Fibroblast of lung (primary cell): ENCODE results near the gene SREBF1. TPM values are rescaled to one million over a fixed set of nuclear protein-coding genes. Genes with fewer than 3 reads are reported as not detected.
A peak's percentile ranks its signal among the peaks of the same experiment; 100 is the strongest.

ENCODE experiments used
- DNase-seq, 2 donors: peaks; one replicate each; pipeline versions ENCODE4 v3.0.0 to v3.0.0-alpha.2; 2010; ENCODE audit warnings: low read depth in 2 of 2
- H2AFZ ChIP-seq: 2 replicates; pipeline ENCODE4 v1.5.1; 2012; ENCODE audit warnings: low read length, control low read depth, inconsistent platforms
- H3K27ac ChIP-seq: 2 replicates; pipeline ENCODE4 v1.5.1; 2011; ENCODE audit warnings: low read length, control low read depth; ENCODE audit not compliant: insufficient read depth
- H3K27me3 ChIP-seq: 2 replicates; pipeline ENCODE4 v1.5.1; 2011; ENCODE audit warnings: mild to moderate bottlenecking, low read length; ENCODE audit not compliant: control insufficient read depth, insufficient read depth
- H3K36me3 ChIP-seq: 2 replicates; pipeline ENCODE4 v1.5.1; 2011; ENCODE audit warnings: low read length; ENCODE audit not compliant: control insufficient read depth, insufficient read depth
- H3K4me1 ChIP-seq: 2 replicates; pipeline ENCODE4 v1.5.1; 2011; ENCODE audit warnings: low read length; ENCODE audit not compliant: control insufficient read depth, insufficient read depth; ENCODE audit errors: extremely low read depth
- H3K4me2 ChIP-seq: 2 replicates; pipeline ENCODE4 v1.5.1; 2011; ENCODE audit warnings: low read length, control low read depth; ENCODE audit not compliant: insufficient read depth; ENCODE audit errors: extremely low read depth
- H3K4me3 ChIP-seq, 4 experiments: fragments of 200-600 bp in 1 of 4; sonication (generic) in 1 of 4; replicated peaks in 1 of 4; 2 replicates each; pipeline ENCODE4 v1.5.1; 2011 to 2016; ENCODE audit warnings: low read length in 4 of 4, low read depth in 3 of 4, mild to moderate bottlenecking in 3 of 4, control low read depth in 2 of 4, inconsistent platforms in 1 of 4, mixed read lengths in 1 of 4; ENCODE audit not compliant: insufficient read depth in 1 of 4; ENCODE audit errors: control extremely low read depth in 1 of 4
- H3K79me2 ChIP-seq: 2 replicates; pipeline ENCODE4 v1.5.1; 2012; ENCODE audit warnings: mild to moderate bottlenecking, low read length, inconsistent platforms; ENCODE audit not compliant: control insufficient read depth, insufficient read depth
- H3K9ac ChIP-seq: 2 replicates; pipeline ENCODE4 v1.5.1; 2011; ENCODE audit warnings: mild to moderate bottlenecking, low read length, control low read depth; ENCODE audit not compliant: insufficient read depth
- H3K9me3 ChIP-seq: 2 replicates; pipeline ENCODE4 v1.5.1; 2012; ENCODE audit warnings: low read depth, low read length; ENCODE audit not compliant: control insufficient read depth, insufficient read depth
- H4K20me1 ChIP-seq: 2 replicates; pipeline ENCODE4 v1.5.1; 2011; ENCODE audit warnings: low read length; ENCODE audit not compliant: control insufficient read depth, insufficient read depth; ENCODE audit errors: extremely low read depth
- EZH2 ChIP-seq: IDR thresholded peaks from 2 replicates; pipeline ENCODE4 v1.5.1; 2012; ENCODE audit warnings: low read length, control low read depth, mild to moderate bottlenecking; ENCODE audit errors: missing control alignments
- polyA plus RNA-seq, 2 donors: library from polyadenylated mRNA; depleted of rRNA in 1 of 2; stranded (reverse) in 1 of 2; unstranded in 1 of 2; fragments of >200 nt; gene quantifications; 2 replicates each; pipeline ENCODE4 v1.2.1, GENCODE V29; 2011 to 2012; ENCODE audit warnings: missing spikeins in 1 of 2
- total RNA-seq: library from RNA; depleted of rRNA; stranded (reverse); fragments of >200 nt; gene quantifications from 2 replicates; pipeline ENCODE4 v1.2.1, GENCODE V29; 2014
- TF ChIP-seq, protein P1 (sequence below), 2 donors: IDR thresholded peaks in 1 of 2; conservative IDR thresholded peaks in 1 of 2; 1 replicate in 1 of 2; 2 replicates in 1 of 2; pipeline ENCODE4 v1.5.1; 2011 to 2012; ENCODE audit warnings: low read length in 2 of 2, control low read depth in 1 of 2, inconsistent platforms in 1 of 2, low read depth in 1 of 2, mild to moderate bottlenecking in 1 of 2

Gene SREBF1
- total and polyA plus RNA-seq, 2 donors (not counting 1 experiment from before 2014, with no cell fraction given): 29.7 to 77.6 TPM

DNA sequence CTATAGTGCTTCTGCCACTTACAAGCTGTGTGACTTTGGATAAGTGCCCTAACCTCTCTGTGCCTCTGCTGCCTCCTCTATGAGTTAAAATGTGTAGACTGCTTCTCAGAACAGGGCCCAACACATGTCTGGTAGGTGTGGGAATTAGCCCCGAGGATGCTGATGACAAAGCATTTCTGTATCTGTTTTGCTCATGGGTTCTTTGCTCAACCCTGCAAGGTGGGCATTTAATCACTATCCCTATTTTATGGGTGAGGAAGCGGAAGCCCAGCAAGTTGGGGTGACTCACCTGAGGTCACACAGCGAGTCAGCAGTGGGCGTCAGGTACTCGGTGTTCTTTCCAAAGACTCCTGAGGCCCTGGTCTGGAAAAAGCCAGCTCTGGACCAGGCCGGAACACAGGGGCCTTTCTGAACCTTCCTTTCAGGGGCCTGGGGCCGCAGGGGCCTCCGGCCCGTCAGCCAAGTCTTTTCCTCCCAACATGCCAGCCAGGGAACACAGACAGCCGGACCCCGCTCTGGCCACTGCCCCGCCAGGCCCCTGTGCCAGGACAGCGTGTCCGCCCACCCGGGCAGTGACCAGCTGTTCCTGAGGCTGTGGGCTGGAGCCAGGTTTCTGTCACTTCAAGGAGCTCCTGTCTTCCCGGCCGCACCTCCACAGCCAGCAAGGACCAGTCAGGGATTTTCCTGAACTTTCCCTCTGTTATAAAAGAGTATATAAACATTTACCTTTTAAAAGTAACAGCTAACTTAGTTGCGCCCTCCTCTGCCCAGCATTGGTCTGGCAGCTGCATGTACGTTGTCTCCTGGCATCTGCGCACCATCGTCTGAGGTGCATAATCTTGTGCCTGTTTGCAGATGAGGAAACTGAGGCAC, 62.5 kb downstream of the SREBF1 start:
- Histone ChIP-seq H3K4me1 (peaks cover 4% of the 10 kb centered on the region), H2AFZ (no peak overlapping the region), H3K27ac (no peak overlapping the region), H3K4me2 (no peak overlapping the region), H3K79me2 (peaks cover 2% of the 10 kb centered on the region), H3K4me3 (no peak overlapping the region), H3K9ac (no peak overlapping the region), H3K27me3 (no peaks in the 10 kb centered on the region), H4K20me1 (peaks cover 2% of the 10 kb centered on the region), H3K36me3 (no peaks in the 10 kb centered on the region), H3K9me3 (no peaks in the 10 kb centered on the region)
- no peak for TF ChIP-seq EZH2
- TF ChIP-seq, protein P1, sequence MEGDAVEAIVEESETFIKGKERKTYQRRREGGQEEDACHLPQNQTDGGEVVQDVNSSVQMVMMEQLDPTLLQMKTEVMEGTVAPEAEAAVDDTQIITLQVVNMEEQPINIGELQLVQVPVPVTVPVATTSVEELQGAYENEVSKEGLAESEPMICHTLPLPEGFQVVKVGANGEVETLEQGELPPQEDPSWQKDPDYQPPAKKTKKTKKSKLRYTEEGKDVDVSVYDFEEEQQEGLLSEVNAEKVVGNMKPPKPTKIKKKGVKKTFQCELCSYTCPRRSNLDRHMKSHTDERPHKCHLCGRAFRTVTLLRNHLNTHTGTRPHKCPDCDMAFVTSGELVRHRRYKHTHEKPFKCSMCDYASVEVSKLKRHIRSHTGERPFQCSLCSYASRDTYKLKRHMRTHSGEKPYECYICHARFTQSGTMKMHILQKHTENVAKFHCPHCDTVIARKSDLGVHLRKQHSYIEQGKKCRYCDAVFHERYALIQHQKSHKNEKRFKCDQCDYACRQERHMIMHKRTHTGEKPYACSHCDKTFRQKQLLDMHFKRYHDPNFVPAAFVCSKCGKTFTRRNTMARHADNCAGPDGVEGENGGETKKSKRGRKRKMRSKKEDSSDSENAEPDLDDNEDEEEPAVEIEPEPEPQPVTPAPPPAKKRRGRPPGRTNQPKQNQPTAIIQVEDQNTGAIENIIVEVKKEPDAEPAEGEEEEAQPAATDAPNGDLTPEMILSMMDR (conservative IDR thresholded peaks at IDR 0.05 in 1 of 2, IDR thresholded peaks at IDR 0.05 in 1 of 2; ENCODE audit: low read depth in 1 of 2, low read length in 2 of 2): peak; percentile 35 to 65
- peak; percentile 45 to 62 for DNase-seq

DNA sequence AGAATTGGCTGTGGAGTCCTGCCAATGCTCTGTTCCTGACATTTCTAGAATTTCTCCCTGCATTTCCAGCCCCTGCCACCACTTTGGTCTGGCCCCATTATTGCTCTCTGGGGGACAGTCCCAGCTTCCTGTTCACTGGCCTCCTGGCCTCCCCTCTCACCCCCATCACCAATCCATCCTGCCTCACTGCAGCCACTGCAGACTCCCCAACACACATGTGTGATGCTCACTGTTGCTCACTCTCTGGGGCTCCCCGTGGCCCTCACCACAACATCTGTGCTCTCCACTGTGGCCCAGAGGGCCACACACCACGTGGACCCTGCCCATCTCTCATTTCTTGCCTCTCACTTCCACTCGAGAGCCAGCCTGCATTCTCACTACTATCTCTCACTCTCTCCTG, 64.6 kb downstream of the SREBF1 start:
- TF ChIP-seq, protein P1 (conservative IDR thresholded peaks at IDR 0.05 in 1 of 2, IDR thresholded peaks at IDR 0.05 in 1 of 2; ENCODE audit: low read depth in 1 of 2, low read length in 2 of 2): no peak
- no peak for TF ChIP-seq EZH2
- Histone ChIP-seq H4K20me1 (peaks cover 2% of the 10 kb centered on the region), H3K9ac (no peak overlapping the region), H3K4me2 (no peak overlapping the region), H3K27ac (no peak overlapping the region), H3K79me2 (peaks cover 6% of the 10 kb centered on the region), H3K4me3 (no peak overlapping the region), H2AFZ (no peak overlapping the region), H3K9me3 (no peaks in the 10 kb centered on the region), H3K4me1 (peaks cover 2% of the 10 kb centered on the region), H3K27me3 (no peaks in the 10 kb centered on the region), H3K36me3 (no peaks in the 10 kb centered on the region)
- DNase-seq: no peak

DNA sequence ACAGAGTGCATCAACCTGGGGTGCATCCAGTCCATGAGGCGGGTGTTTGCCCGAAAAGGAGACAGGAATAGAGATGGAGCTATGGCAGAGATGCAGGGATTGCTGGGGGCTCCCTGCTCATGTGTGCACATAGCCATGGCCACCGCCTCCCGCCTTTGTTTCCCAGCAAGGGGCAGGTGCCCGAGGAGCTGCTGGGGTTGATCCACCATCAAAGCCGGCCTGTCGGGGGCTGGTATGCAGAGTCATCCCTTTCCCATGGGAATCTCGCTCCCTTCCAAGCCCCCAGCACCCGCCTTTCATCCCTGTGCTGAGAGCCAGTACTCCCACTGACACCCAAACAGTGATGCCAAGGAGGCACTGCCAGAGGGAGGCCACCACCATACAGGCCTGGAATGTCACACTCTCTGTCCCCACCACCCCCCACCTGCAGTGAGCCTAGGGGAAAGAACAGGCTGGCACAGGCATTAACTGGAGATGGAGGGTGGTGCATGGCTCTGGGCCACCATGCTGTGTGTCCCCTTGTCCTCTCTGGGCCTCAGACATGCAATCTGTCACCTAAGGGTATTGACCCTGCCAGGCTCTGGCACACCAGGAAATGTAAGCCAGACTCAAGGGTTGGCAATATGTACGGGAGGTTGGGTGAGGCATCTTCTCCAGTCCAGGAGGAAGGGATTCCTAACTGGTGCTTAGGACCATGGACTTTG, 65.1 kb downstream of the SREBF1 start:
- H2AFZ ChIP-seq: no peak overlapping the region
- no peak for TF ChIP-seq EZH2
- TF ChIP-seq, protein P1 (conservative IDR thresholded peaks at IDR 0.05 in 1 of 2, IDR thresholded peaks at IDR 0.05 in 1 of 2; ENCODE audit: low read depth in 1 of 2, low read length in 2 of 2): no peak
- peaks cover 2% of the 10 kb centered on the region for H3K4me1 ChIP-seq
- DNase-seq: no peak
- H3K9me3 ChIP-seq: no peaks in the 10 kb centered on the region
- peaks cover 6% of the 10 kb centered on the region for H3K79me2 ChIP-seq
- H3K36me3 ChIP-seq: no peaks in the 10 kb centered on the region
- no peak overlapping the region for H3K9ac ChIP-seq
- peaks cover 2% of the 10 kb centered on the region for H4K20me1 ChIP-seq
- no peak overlapping the region for H3K4me2 ChIP-seq
- no peak overlapping the region for H3K4me3 ChIP-seq
- H3K27ac ChIP-seq: no peak overlapping the region
- H3K27me3 ChIP-seq: no peaks in the 10 kb centered on the region
